ENCODE data around the gene METAP1D.

- TF ChIP-seq, protein P1, sequence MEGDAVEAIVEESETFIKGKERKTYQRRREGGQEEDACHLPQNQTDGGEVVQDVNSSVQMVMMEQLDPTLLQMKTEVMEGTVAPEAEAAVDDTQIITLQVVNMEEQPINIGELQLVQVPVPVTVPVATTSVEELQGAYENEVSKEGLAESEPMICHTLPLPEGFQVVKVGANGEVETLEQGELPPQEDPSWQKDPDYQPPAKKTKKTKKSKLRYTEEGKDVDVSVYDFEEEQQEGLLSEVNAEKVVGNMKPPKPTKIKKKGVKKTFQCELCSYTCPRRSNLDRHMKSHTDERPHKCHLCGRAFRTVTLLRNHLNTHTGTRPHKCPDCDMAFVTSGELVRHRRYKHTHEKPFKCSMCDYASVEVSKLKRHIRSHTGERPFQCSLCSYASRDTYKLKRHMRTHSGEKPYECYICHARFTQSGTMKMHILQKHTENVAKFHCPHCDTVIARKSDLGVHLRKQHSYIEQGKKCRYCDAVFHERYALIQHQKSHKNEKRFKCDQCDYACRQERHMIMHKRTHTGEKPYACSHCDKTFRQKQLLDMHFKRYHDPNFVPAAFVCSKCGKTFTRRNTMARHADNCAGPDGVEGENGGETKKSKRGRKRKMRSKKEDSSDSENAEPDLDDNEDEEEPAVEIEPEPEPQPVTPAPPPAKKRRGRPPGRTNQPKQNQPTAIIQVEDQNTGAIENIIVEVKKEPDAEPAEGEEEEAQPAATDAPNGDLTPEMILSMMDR (IDR thresholded peaks at IDR 0.05), result no peak
- TF ChIP-seq POLR2A (IDR thresholded peaks at IDR 0.05), result no peak
Measured at GRCh38 chr2:172098650-172099471, 99.1 kb downstream of the METAP1D start.
